SK-N-SH (cell line): ENCODE results near the gene APOD.

Experiments
- CHD2 ChIP-seq: fragments of 150-350 bp; IDR thresholded peaks from 2 replicates; pipeline ENCODE4 v1.6.1; 2018; ENCODE audit warnings: low read length; ENCODE audit not compliant: partially characterized antibody
- EP300 ChIP-seq, 2 experiments: IDR thresholded peaks; 2 replicates each; pipeline versions ENCODE4 v1.4.0 to v1.6.1; 2012; ENCODE audit warnings: borderline replicate concordance in 1 of 2, low read depth in 1 of 2, low read length in 1 of 2
- GABPA ChIP-seq: IDR thresholded peaks from 2 replicates; pipeline ENCODE4 v1.4.0; 2012; ENCODE audit warnings: low read depth, mild to moderate bottlenecking
- JUND ChIP-seq: IDR thresholded peaks from 2 replicates; pipeline ENCODE4 v1.4.0; 2012
- POLR2AphosphoS5 ChIP-seq: IDR thresholded peaks from 2 replicates; pipeline ENCODE4 v1.6.1; 2012; ENCODE audit warnings: low read depth, low read length
- RCOR1 ChIP-seq: fragments of 150-350 bp; IDR thresholded peaks from 2 replicates; pipeline ENCODE4 v1.6.1; 2017; ENCODE audit warnings: antibody characterized with exemption, low read length
- TF ChIP-seq, protein P1 (sequence below): fragments of 200-600 bp; sonication (generic); IDR thresholded peaks from 2 replicates; pipeline ENCODE4 v1.6.1; 2017; ENCODE audit warnings: antibody characterized with exemption, mild to moderate bottlenecking, moderate library complexity

DNA sequence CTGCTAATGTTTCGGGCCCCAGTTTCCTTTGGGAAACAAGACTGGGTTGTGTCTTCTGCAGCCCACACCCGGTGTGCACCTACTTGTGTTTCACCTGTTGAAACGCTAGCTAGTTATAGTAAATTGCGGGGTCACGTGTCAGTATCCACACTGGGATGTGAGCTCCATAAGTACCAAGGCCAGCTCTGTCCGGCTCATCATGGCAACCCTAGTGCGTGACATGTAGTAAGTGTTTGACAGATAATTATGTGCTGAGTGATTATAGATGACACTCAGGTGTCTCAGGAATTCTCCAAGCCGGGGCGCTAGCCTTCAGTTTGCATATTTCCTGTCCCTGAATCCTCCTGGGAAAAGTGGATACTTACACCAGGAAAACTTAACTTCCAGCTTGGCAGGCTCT, 12.8 kb downstream of the APOD start:
- TF ChIP-seq, protein P1, sequence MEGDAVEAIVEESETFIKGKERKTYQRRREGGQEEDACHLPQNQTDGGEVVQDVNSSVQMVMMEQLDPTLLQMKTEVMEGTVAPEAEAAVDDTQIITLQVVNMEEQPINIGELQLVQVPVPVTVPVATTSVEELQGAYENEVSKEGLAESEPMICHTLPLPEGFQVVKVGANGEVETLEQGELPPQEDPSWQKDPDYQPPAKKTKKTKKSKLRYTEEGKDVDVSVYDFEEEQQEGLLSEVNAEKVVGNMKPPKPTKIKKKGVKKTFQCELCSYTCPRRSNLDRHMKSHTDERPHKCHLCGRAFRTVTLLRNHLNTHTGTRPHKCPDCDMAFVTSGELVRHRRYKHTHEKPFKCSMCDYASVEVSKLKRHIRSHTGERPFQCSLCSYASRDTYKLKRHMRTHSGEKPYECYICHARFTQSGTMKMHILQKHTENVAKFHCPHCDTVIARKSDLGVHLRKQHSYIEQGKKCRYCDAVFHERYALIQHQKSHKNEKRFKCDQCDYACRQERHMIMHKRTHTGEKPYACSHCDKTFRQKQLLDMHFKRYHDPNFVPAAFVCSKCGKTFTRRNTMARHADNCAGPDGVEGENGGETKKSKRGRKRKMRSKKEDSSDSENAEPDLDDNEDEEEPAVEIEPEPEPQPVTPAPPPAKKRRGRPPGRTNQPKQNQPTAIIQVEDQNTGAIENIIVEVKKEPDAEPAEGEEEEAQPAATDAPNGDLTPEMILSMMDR: no peak
- no peak for TF ChIP-seq EP300 (IDR thresholded peaks at IDR 0.05; ENCODE audit: borderline replicate concordance in 1 of 2, low read depth in 1 of 2, low read length in 1 of 2)
- TF ChIP-seq POLR2AphosphoS5: no peak
- TF ChIP-seq RCOR1: no peak
- no peak for TF ChIP-seq GABPA
- TF ChIP-seq JUND: no peak
- TF ChIP-seq CHD2: no peak
